Endothelial cell (in vitro differentiated cells): ENCODE data around the gene ARSH. TPM values are rescaled to one million over a fixed set of nuclear protein-coding genes. Genes with fewer than 3 reads are reported as not detected.

ENCODE experiments used
- DNase-seq: peaks from one replicate; pipeline ENCODE4 v3.0.0; 2021; ENCODE audit warnings: low spot score
- H3K27ac Mint-ChIP-seq: one replicate; pipeline ENCODE4 v1.8.0; 2021; ENCODE audit warnings: mixed read lengths, inconsistent platforms; ENCODE audit not compliant: unreplicated experiment
- H3K27me3 Mint-ChIP-seq: one replicate; pipeline ENCODE4 v1.8.0; 2021; ENCODE audit warnings: mild to moderate bottlenecking, moderate library complexity, mixed read lengths, inconsistent platforms; ENCODE audit not compliant: unreplicated experiment
- H3K36me3 Mint-ChIP-seq: one replicate; pipeline ENCODE4 v1.8.0; 2021; ENCODE audit warnings: mild to moderate bottlenecking, low read depth, mixed read lengths, inconsistent platforms; ENCODE audit not compliant: unreplicated experiment
- H3K4me1 Mint-ChIP-seq: one replicate; pipeline ENCODE4 v1.8.0; 2021; ENCODE audit warnings: mild to moderate bottlenecking, mixed read lengths, inconsistent platforms; ENCODE audit not compliant: unreplicated experiment
- H3K4me3 Mint-ChIP-seq: one replicate; pipeline ENCODE4 v1.8.0; 2021; ENCODE audit warnings: mild to moderate bottlenecking, mixed read lengths, inconsistent platforms; ENCODE audit not compliant: unreplicated experiment
- H3K9me3 Mint-ChIP-seq: one replicate; pipeline ENCODE4 v1.8.0; 2021; ENCODE audit warnings: mixed read lengths, inconsistent platforms; ENCODE audit not compliant: unreplicated experiment
- total RNA-seq: library from RNA; stranded (reverse); fragmentation: NEBNext Ultra II Directional; extraction: Animal tissue kit (Norgen Biotek cat#: 25700); gene quantifications from one replicate; pipeline ENCODE4 v1.2.1, GENCODE V29; 2021; ENCODE audit not compliant: unreplicated experiment
- TF ChIP-seq, protein P1 (sequence below): fragments of 200-600 bp; sonication (generic); IDR thresholded peaks from one replicate; pipeline ENCODE4 v1.5.0; 2021; ENCODE audit warnings: antibody characterized with exemption; ENCODE audit not compliant: unreplicated experiment

The ARSH gene
- total RNA-seq, 1 donor from 2014 or later = not detected

DNA sequence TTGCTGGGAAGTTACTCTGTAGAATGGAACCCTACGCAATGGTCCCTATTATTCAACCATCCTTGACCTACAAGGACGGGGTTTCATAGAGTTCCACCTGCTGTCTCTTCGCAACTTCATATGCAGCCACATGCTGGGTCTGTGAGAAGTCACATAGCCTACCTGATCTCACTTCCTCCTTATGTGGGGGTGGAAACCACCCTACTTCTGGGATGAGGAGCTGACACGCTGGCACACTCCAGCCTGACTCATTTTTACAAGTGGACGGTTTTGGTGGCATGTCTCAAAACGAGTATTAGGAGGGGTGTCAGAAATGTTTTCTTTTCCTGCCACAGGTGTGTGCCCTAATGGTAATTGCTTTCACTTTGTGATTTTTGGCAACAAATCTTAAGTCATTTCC is 40.4 kb upstream of the ARSH start:
- Mint-ChIP-seq H3K4me1 (peaks cover 12% of the 10 kb centered on the region), H3K4me3 (no peak overlapping the region), H3K27ac (no peak overlapping the region), H3K9me3 (no peaks in the 10 kb centered on the region), H3K36me3 (no peaks in the 10 kb centered on the region), H3K27me3 (no peaks in the 10 kb centered on the region)
- DNase-seq = no peak
- TF ChIP-seq, protein P1, sequence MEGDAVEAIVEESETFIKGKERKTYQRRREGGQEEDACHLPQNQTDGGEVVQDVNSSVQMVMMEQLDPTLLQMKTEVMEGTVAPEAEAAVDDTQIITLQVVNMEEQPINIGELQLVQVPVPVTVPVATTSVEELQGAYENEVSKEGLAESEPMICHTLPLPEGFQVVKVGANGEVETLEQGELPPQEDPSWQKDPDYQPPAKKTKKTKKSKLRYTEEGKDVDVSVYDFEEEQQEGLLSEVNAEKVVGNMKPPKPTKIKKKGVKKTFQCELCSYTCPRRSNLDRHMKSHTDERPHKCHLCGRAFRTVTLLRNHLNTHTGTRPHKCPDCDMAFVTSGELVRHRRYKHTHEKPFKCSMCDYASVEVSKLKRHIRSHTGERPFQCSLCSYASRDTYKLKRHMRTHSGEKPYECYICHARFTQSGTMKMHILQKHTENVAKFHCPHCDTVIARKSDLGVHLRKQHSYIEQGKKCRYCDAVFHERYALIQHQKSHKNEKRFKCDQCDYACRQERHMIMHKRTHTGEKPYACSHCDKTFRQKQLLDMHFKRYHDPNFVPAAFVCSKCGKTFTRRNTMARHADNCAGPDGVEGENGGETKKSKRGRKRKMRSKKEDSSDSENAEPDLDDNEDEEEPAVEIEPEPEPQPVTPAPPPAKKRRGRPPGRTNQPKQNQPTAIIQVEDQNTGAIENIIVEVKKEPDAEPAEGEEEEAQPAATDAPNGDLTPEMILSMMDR = no peak

DNA sequence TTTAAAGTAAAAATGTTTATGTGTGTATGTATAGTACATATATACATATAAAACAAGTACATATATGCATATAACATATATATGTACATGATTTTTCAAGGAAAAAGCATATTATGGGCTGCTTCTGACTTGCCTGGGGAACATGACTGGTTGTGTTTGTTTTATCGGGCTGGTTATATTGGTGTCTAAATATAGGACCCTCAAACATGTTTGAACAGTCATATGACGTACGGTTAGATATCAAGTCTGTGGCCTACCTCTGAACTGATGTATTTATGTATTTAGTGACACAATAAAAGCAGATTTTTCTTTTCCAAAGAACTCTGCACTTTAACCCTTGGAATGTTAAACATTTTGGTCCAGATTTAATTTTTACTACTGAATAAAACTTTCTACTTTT is 39.3 kb upstream of the ARSH start:
- H3K4me1 Mint-ChIP-seq = peaks cover 12% of the 10 kb centered on the region
- TF ChIP-seq, protein P1 = no peak
- no peaks in the 10 kb centered on the region for H3K9me3 Mint-ChIP-seq
- H3K27ac Mint-ChIP-seq = no peak overlapping the region
- H3K36me3 Mint-ChIP-seq = no peaks in the 10 kb centered on the region
- DNase-seq = no peak
- no peaks in the 10 kb centered on the region for H3K27me3 Mint-ChIP-seq
- no peak overlapping the region for H3K4me3 Mint-ChIP-seq

DNA sequence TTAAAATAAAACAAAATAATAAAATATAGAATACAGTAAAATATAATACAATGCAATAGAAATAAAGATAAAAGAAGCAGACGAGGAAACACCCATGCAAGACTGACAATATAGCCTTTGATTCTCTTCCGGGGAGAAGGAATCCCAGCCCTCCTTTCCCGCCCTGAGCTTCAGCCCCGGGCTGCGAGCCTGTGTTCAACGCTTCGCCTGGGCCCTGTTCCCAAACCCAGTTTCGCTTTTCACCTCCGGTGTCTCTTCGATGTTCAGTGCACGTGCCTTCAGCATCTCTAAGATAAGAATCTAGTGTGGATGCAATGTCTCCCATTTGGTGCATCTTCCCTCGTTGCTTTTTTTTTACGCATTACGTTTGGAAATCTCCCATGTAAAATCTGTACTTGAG is 38.8 kb upstream of the ARSH start:
- no peak overlapping the region for H3K27ac Mint-ChIP-seq

DNA sequence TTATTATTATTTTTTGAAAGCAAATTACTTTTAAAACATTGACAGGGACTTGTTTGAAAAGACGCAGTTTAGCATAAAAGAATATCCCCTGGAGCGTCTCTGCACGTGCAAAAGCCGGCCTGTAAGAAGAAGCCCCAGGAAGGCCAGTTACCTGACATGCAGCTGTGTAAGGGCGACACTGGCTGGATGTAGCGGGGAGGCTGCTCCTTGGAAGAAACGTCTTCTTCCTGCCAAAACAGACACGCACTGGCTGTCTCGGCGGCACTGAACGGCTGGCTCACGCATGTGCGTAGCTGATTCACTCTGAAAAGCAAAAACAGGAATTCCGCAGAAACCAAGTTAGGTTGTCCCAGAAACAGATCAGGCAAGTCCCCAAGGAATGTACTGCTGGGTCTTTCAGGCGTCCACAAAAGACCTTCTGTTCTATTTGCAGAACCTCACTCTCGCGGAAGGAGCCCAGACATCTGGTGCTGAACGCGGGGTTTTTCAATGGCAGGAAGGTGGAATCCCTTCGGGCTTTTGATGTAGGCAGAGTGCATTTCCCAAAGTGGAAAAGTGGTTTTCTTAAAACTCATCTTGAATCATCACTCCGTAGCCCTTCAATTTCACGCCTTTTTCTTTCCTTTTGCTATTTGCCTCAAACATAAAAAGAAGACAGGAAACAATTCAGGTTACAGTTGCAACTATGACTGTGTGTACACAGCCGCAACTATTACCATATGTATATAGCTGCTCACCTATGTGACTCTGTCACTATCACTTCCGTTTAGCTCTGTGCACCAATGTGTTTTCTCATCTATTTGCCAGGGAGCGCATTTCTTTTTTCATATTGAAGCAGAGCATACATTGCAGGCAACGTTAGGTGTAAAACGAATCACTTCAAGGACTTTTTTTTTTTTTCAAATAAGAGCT is 38.1 kb upstream of the ARSH start:
- Mint-ChIP-seq H3K27me3 (no peaks in the 10 kb centered on the region), H3K9me3 (no peaks in the 10 kb centered on the region), H3K27ac (no peak overlapping the region), H3K36me3 (no peaks in the 10 kb centered on the region), H3K4me3 (no peak overlapping the region), H3K4me1 (peaks cover 8% of the 10 kb centered on the region)
- TF ChIP-seq, protein P1 = no peak
- no peak for DNase-seq

More for the DNA sequence above, 38.8 kb upstream of the ARSH start:
- DNase-seq = no peak
- peaks cover 12% of the 10 kb centered on the region for H3K4me1 Mint-ChIP-seq
- H3K9me3 Mint-ChIP-seq = no peaks in the 10 kb centered on the region
- H3K27me3 Mint-ChIP-seq = no peaks in the 10 kb centered on the region
- no peaks in the 10 kb centered on the region for H3K36me3 Mint-ChIP-seq
- TF ChIP-seq, protein P1 = no peak
- no peak overlapping the region for H3K4me3 Mint-ChIP-seq

DNA sequence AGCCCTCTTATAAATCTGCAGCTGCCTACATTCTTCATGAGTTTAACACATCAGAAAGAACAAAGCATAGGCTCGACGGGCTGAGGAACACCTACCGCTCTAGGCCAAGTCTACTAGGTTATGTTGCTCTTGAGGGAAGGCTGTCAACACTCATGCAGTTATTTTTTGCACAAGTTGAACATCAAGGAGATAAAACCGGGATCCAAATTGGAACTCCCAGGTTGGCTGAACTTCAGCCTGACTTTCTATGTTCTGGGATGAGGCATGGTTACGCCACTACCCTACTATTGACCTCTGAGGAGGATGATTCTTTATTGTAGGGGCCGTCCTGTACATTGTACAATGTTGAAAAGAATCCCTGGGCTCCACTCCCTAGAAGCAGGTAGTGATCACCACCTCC is 37.3 kb upstream of the ARSH start:
- Mint-ChIP-seq H3K27me3 (no peaks in the 10 kb centered on the region), H3K4me1 (peaks cover 9% of the 10 kb centered on the region), H3K36me3 (no peaks in the 10 kb centered on the region), H3K4me3 (no peak overlapping the region), H3K9me3 (no peaks in the 10 kb centered on the region), H3K27ac (no peak overlapping the region)
- no peak for DNase-seq
- TF ChIP-seq, protein P1 = no peak
